ENCODE measurements around the gene PXYLP1.

DNA sequence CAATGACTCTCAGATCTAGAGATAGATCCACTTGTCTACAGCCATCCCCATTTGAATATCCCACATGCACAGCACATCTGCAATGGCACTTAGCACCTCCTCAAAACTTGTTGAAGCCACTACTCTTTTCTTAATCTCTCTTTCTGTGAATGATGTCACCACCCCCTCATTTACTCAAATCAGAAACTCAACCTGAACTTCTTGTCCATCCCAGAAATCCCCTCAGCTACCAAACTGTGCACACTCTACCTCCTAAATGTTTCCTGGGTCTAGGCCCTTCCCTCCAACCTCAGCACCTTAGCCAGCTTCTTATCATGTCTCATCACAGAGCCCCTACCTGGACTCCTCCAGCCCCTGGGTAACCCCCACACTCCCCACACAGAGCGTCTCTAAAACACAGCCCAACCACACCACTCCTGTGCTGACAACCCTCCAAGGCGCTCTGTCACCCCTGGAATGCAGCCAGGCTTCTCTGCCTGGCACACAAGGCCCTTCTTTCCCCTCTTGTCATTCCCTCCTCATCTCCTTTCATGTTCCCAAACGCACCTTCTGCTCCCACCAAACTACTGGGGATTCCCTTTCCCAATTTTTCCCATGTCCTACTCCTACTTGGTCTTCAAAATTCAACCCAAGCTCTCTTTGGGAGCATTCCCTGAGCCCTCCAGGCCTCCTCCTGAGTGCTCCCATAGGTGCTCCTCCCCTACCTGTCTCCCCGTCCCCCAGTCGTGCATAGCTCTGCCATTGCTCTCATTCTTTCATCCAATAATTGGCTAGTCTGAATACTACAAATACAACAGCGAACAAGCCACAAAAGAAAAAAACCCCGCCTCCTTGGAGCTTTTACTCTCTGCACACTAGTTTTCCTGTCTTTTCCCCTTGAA is 96.9 kb downstream of the PXYLP1 start:
- TF ChIP-seq, protein P1, sequence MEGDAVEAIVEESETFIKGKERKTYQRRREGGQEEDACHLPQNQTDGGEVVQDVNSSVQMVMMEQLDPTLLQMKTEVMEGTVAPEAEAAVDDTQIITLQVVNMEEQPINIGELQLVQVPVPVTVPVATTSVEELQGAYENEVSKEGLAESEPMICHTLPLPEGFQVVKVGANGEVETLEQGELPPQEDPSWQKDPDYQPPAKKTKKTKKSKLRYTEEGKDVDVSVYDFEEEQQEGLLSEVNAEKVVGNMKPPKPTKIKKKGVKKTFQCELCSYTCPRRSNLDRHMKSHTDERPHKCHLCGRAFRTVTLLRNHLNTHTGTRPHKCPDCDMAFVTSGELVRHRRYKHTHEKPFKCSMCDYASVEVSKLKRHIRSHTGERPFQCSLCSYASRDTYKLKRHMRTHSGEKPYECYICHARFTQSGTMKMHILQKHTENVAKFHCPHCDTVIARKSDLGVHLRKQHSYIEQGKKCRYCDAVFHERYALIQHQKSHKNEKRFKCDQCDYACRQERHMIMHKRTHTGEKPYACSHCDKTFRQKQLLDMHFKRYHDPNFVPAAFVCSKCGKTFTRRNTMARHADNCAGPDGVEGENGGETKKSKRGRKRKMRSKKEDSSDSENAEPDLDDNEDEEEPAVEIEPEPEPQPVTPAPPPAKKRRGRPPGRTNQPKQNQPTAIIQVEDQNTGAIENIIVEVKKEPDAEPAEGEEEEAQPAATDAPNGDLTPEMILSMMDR (conservative IDR thresholded peaks at IDR 0.05; ENCODE audit: low read length) = no peak
- no peak for TF ChIP-seq EZH2phosphoT487 (IDR thresholded peaks at IDR 0.05; ENCODE audit: borderline replicate concordance)

Measured in Loucy (cell line).